Parathyroid adenoma (tissue), 2 donors: ENCODE measurements around the gene CDH12.
"Not testable (repeated sequence)": the region's sequence is repeated elsewhere in the genome, so short reads cannot be mapped to it uniquely, and the experiment has no call there.

Experiments
- H2AFZ ChIP-seq: fragments of 300-600 bp; sonication (generic); one replicate; pipeline ENCODE4 v1.7.0; 2017; ENCODE audit warnings: antibody characterized with exemption, mild to moderate bottlenecking
- H3K27ac ChIP-seq: fragments of 300-600 bp; sonication (generic); one replicate; pipeline ENCODE4 v1.7.0; 2017
- H3K27me3 ChIP-seq: fragments of 300-600 bp; sonication (generic); one replicate; pipeline ENCODE4 v1.7.0; 2017; ENCODE audit warnings: low read length; ENCODE audit not compliant: control insufficient read depth, insufficient read depth
- H3K36me3 ChIP-seq: fragments of 300-600 bp; sonication (generic); one replicate; pipeline ENCODE4 v1.7.0; 2017; ENCODE audit warnings: low read length; ENCODE audit not compliant: control insufficient read depth, insufficient read depth
- H3K4me1 ChIP-seq: fragments of 300-600 bp; sonication (generic); one replicate; pipeline ENCODE4 v1.7.0; 2017; ENCODE audit warnings: control low read depth
- H3K4me2 ChIP-seq: fragments of 300-600 bp; sonication (generic); one replicate; pipeline ENCODE4 v1.7.0; 2017; ENCODE audit warnings: low read length
- H3K4me3 ChIP-seq: fragments of 300-600 bp; sonication (generic); one replicate; pipeline ENCODE4 v1.7.0; 2017; ENCODE audit warnings: low read depth, low read length
- H3K79me2 ChIP-seq: fragments of 300-600 bp; sonication (generic); one replicate; pipeline ENCODE4 v1.7.0; 2017; ENCODE audit warnings: control low read depth
- H3K9ac ChIP-seq: fragments of 300-600 bp; sonication (generic); one replicate; pipeline ENCODE4 v1.7.0; 2017; ENCODE audit warnings: mild to moderate bottlenecking
- H3K9me3 ChIP-seq: fragments of 300-600 bp; sonication (generic); one replicate; pipeline ENCODE4 v1.7.0; 2017; ENCODE audit warnings: low read length; ENCODE audit not compliant: control insufficient read depth
- TF ChIP-seq, protein P1 (sequence below): fragments of 300-600 bp; sonication (generic); IDR thresholded peaks from one replicate; pipeline ENCODE4 v1.7.0; 2017; ENCODE audit warnings: antibody characterized with exemption, mild to moderate bottlenecking
- donor health status: primary hyperparathyroidism.

CDH12 gene

GRCh38 chr5:22348027-22348426 lies 505.1 kb downstream of the CDH12 start:
- TF ChIP-seq, protein P1, sequence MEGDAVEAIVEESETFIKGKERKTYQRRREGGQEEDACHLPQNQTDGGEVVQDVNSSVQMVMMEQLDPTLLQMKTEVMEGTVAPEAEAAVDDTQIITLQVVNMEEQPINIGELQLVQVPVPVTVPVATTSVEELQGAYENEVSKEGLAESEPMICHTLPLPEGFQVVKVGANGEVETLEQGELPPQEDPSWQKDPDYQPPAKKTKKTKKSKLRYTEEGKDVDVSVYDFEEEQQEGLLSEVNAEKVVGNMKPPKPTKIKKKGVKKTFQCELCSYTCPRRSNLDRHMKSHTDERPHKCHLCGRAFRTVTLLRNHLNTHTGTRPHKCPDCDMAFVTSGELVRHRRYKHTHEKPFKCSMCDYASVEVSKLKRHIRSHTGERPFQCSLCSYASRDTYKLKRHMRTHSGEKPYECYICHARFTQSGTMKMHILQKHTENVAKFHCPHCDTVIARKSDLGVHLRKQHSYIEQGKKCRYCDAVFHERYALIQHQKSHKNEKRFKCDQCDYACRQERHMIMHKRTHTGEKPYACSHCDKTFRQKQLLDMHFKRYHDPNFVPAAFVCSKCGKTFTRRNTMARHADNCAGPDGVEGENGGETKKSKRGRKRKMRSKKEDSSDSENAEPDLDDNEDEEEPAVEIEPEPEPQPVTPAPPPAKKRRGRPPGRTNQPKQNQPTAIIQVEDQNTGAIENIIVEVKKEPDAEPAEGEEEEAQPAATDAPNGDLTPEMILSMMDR, result no peak
- H3K4me2 ChIP-seq, result no peak overlapping the region
- no peaks in the 10 kb centered on the region for H3K4me1 ChIP-seq
- H3K4me3 ChIP-seq, result no peak overlapping the region
- H3K79me2 ChIP-seq, result no peaks in the 10 kb centered on the region
- H3K36me3 ChIP-seq, result no peaks in the 10 kb centered on the region
- no peaks in the 10 kb centered on the region for H3K9me3 ChIP-seq
- H3K27me3 ChIP-seq, result no peaks in the 10 kb centered on the region
- no peak overlapping the region for H2AFZ ChIP-seq
- no peak overlapping the region for H3K9ac ChIP-seq
- H3K27ac ChIP-seq, result no peak overlapping the region

DNA sequence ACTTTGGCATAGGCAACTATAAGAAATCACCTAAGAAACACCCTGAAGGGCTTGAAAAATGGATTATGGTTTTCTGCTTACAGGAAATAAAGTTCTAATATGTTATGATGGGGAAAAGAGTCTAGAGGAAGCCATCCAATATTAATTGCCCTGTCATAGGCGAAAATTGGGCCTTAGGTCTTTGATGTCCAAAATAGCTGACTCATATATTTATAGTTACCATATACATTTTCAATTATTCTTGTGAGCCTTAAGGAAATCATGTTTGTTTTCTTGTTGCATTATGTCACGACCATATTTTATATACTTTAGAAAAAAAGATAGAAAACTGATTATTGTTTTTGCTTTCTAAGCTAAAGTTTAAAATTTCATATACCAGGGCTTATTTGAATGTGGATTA lies 509.1 kb downstream of the CDH12 start:
- TF ChIP-seq, protein P1, result no peak
- Histone ChIP-seq H3K4me2 (no peak overlapping the region), H3K4me1 (no peaks in the 10 kb centered on the region), H3K27me3 (no peaks in the 10 kb centered on the region), H3K9ac (no peak overlapping the region), H2AFZ (no peak overlapping the region), H3K9me3 (no peaks in the 10 kb centered on the region), H3K27ac (no peak overlapping the region), H3K79me2 (no peaks in the 10 kb centered on the region), H3K4me3 (no peak overlapping the region), H3K36me3 (no peaks in the 10 kb centered on the region)

DNA sequence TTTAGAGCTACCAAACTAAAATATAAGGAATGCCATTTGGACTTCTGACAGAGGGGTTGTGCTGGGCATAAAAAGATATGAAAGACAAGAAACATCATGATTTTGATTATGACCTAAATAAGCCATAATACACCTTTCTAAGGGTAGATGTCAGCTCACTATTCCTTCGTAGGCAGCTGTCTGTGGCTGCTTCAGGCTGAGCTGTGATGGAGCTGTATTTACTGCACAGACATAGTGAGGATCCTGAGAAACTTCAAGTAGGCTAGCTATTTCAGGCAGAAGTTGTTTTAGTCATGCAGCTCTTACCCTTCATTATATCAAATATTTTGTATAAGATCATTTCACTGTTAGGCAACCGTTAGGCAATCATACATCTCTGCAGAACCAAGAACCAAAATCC lies 511.7 kb downstream of the CDH12 start:
- H3K4me1 ChIP-seq, result no peaks in the 10 kb centered on the region
- no peaks in the 10 kb centered on the region for H3K27me3 ChIP-seq

GRCh38 chr5:22332949-22333348 lies 520.2 kb downstream of the CDH12 start:
- H2AFZ ChIP-seq, H3K9me3 ChIP-seq, H3K9ac ChIP-seq, H3K79me2 ChIP-seq, H3K4me2 ChIP-seq, H3K36me3 ChIP-seq, H3K4me3 ChIP-seq, H3K27ac ChIP-seq, H3K27me3 ChIP-seq, H3K4me1 ChIP-seq: not testable (repeated sequence)

More for the DNA sequence above, 511.7 kb downstream of the CDH12 start:
- TF ChIP-seq, protein P1, result no peak
- H3K27ac ChIP-seq, result no peak overlapping the region
- H3K4me3 ChIP-seq, result no peak overlapping the region
- H3K79me2 ChIP-seq, result no peaks in the 10 kb centered on the region
- H2AFZ ChIP-seq, result no peak overlapping the region
- H3K36me3 ChIP-seq, result no peaks in the 10 kb centered on the region
- no peak overlapping the region for H3K4me2 ChIP-seq
- H3K9me3 ChIP-seq, result no peaks in the 10 kb centered on the region
- H3K9ac ChIP-seq, result no peak overlapping the region

DNA sequence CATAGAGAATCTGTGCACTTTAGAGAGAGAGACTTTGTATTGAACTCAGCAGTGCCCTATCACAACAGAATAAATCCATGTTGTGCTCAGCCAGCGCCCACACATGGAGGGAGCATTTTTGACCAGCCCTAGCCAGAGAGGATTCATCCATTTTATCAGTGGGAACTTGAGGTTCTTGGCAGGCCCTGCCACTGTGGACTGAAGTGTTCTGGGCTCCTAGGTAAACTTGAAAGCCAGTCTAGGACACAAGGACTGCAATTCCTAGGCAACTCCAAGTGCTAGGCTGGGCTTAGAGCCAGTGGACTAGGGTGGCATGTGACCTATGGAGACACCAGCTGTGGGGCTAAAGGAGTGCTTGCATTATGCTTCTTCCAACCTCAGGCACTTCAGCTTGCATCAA lies 523.5 kb downstream of the CDH12 start:
- H3K36me3 ChIP-seq, result no peaks in the 10 kb centered on the region
- TF ChIP-seq, protein P1, result no peak
- H2AFZ ChIP-seq, result no peak overlapping the region
- H3K9me3 ChIP-seq, result no peaks in the 10 kb centered on the region
- no peaks in the 10 kb centered on the region for H3K27me3 ChIP-seq
- H3K4me1 ChIP-seq, result no peaks in the 10 kb centered on the region
- no peaks in the 10 kb centered on the region for H3K79me2 ChIP-seq
- H3K4me3 ChIP-seq, result no peak overlapping the region
- no peak overlapping the region for H3K4me2 ChIP-seq
- H3K27ac ChIP-seq, result no peak overlapping the region
- no peak overlapping the region for H3K9ac ChIP-seq
